GM21447 (cell line): ENCODE data around the gene PCNX4.
A peak's percentile ranks its signal among the peaks of the same experiment; 100 is the strongest.
"Not testable (repeated sequence)": the region's sequence is repeated elsewhere in the genome, so short reads cannot be mapped to it uniquely, and the experiment has no call there.

Experiments used
- ATAC-seq: cut with Tn5 transposase; IDR thresholded peaks from one replicate; pipeline ENCODE4 v1.9.1; 2021; ENCODE audit not compliant: unreplicated experiment

PCNX4 gene

GRCh38 chr14:60091550-60092525 is at the start of gene PCNX4:
PCNX4 (plus strand) TSS chr14:60091923; CDS start chr14:60107639, 15,716 bp downstream.
- peak; percentile 93 for ATAC-seq

GRCh38 chr14:60047976-60048375 is 43.7 kb upstream of the PCNX4 start:
- not testable (repeated sequence) for ATAC-seq

DNA sequence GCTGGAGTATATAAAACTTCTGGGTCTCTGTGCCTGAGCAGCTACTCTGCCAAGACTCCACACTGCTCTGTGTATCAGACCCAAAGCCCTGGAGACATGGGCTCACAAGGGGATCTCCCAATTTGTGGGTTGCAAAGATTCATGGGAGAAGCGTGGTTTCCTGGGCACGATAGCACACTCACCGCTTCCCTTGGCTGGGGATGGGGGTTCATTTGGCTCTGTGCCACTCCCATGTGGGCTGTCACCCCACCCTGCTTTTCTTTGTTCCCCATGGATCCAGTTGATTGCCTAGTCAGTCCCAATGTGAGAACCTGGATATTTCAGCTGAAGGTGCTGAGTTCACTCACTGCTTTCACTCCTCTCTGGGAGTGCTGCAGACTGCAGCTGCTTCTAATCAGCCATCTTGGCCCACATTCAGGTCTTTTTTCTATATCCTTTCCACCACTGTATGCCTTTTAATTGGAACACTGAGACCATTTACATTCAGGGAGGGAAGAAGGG is 40.0 kb upstream of the PCNX4 start:
- ATAC-seq: no peak

GRCh38 chr14:60058087-60058486 is 33.6 kb upstream of the PCNX4 start:
- no peak for ATAC-seq

- ATAC-seq: no peak
Observed at GRCh38 chr14:60061371-60061770, 30.4 kb upstream of the PCNX4 start.

- peak; percentile 63 for ATAC-seq
Observed at GRCh38 chr14:60064491-60065072, 27.1 kb upstream of the PCNX4 start.

GRCh38 chr14:60067882-60068281 is 23.8 kb upstream of the PCNX4 start:
- ATAC-seq: no peak

- no peak for ATAC-seq
Observed at GRCh38 chr14:60079723-60080122, 12.0 kb upstream of the PCNX4 start.

- ATAC-seq: no peak
Observed at GRCh38 chr14:60085085-60085484, 6.6 kb upstream of the PCNX4 start.

DNA sequence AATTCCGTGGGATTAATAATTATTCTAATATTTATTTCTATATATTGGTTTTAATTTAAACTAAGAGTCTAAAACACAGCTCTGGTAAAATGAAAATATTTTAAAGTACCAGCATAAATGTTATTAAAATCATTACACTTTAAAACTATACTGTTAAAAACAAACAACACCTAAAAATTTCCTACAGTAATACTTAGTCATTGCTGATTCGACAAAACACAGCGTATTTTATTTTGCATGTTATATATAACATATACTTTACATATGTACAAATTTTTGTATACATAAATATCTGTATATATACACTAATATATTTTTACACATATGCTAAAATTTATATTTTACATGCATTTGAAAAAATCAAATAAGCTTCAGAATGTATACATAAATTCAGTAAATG is 6.0 kb upstream of the PCNX4 start:
- ATAC-seq: no peak

DNA sequence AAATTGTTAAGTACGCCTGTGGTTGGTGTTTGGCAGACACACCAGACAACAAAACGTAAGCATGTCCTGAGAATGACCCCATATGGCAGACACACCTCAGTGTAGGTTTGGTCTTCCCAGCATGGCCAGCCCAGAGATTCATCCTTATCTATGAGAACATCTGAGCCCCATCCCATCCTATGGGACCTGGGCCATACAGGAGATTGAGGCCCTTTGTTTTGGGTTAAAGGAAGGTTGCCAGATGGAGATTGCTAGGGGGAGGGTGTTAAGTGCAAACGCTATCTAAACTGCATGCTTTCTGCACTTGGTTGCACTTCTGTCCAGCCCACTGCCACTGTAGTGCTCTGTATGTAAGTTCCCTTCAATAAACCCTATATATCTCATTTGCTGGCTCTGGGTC is 4.1 kb upstream of the PCNX4 start:
- no peak for ATAC-seq

- no peak for ATAC-seq
Observed at GRCh38 chr14:60089221-60089620, 2.5 kb upstream of the PCNX4 start.

DNA sequence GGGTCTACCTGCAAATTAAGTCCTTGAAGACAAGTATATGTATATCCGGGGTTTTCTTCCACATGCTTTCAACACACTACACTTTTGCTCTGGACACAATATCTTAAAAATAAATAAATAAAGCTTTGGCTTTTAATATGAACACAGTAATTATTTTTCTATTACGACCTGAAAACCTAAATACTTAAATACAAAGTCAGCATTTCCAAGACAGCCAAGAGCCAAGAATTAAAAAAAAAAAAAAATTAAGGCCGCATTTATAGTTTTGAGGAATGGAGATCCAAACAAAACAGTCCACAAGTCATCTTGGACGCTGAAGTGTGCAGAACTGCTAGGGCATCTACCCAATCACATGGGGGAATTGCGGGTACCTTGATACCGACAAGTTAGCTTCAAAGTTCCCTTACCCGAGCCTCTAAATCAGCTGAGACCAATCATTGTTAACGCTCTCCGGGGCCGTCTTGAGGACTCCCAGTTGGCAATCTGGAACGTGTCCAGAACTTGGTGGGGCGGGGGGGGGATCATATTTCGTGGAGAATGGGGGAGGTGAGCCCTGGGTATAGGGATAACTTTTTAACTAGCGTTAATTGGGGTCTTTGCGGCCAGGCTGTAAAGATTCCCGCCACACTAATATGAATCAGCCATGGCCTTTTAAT is 731 bp upstream of the PCNX4 start:
- no peak for ATAC-seq

GRCh38 chr14:60092526-60092920 is 800 bp downstream of the PCNX4 start:
- no peak for ATAC-seq

- no peak for ATAC-seq
Observed at GRCh38 chr14:60093080-60093479, 1.4 kb downstream of the PCNX4 start.

GRCh38 chr14:60093606-60094005 is 1.9 kb downstream of the PCNX4 start:
- no peak for ATAC-seq

GRCh38 chr14:60094306-60094897 is 2.7 kb downstream of the PCNX4 start:
- no peak for ATAC-seq

DNA sequence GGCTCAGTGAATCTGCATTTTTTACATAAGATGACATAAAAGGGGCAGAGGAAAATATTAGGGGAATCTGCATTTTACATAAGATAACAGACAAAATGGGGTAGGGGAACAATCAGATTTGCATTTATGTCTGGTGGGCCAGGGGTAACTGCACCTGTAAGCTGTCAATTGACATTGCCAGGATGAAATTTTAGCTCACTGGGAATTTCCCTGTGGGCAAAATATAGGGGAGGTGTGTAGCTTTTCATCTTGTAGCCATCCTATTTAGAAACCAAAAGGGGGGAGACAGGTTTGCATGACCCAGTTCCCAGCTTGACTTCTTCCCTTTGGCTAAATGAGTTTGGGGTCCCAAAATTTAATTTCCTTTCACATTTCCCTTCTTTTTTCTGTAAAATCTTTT is 3.5 kb downstream of the PCNX4 start:
- no peak for ATAC-seq

DNA sequence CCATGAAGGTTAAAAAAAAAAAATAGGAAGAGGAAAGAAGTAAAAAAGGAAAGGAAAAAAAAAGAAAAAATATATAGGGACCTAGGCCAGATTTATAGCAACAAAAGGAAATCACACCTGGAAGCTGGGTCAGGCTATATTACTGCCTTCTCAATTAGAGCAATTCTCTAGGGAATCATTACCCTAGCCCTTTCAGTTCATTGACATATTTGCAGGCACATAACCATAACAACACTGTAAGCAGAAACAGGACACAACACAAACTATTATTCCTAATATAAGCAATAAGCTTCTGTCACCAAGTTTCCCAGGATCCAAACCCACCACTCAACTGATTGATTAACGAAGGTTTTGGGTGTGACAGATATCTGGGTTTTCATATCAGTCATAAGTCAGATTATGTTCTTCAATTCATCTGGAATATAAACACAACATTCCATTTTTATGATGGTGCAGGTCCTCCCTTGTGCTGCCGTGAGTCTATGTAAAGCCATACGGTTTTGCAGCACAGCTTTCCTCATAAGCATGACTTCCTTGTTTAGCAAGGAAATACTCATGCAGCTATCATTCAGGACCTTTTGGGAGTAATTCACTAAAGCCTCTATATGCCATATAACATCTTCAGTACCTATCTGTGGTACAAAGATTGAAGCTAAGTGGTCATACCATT is 4.2 kb downstream of the PCNX4 start:
- no peak for ATAC-seq

DNA sequence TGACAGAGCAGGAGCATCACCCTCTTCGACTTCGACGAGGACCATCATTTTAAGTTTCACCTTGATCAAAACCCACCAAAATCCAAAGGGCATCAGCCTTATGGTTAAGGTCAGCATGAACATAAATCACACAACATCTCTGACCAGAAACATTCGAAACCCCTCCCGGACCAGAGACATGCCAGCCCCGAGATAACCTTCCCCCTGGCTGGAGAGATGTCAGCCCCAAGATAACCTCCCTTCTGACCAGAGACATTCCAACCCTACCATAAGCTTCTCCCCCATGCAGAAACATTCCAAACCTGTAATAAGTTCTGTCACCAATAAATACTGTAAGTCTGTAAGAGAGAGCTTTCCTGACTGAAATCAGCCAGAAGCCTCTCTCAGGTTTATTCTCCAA is 6.3 kb downstream of the PCNX4 start:
- ATAC-seq: no peak

DNA sequence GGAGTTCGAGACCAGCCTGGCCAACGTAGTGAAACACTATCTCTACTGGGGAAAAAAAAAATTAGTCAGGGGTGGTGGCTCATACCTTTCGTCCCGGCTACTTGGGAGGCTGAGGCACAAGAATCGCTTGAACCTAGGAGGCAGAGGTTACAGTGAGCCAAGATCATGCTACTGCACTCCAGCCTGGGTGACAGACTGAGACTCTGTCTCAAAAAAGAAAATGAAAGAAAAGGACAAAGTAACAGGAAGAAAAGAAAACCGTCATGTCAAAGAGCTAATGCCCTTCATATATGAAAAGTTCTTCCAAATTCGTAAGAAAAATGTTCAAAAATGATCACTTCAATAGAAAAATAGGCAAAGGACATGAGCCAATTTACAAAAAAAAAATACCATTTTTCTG is 8.1 kb downstream of the PCNX4 start:
- not testable (repeated sequence) for ATAC-seq
